ENCODE results near the gene ANKMY1.
"Not testable (repeated sequence)": the region's sequence is repeated elsewhere in the genome, so short reads cannot be mapped to it uniquely, and the experiment has no call there.

ANKMY1 gene

GRCh38 chr2:240501531-240501991, 56.2 kb downstream of the ANKMY1 start:
- no peak for DNase-seq

GRCh38 chr2:240500561-240501423, 57.0 kb downstream of the ANKMY1 start:
- no peak for DNase-seq

- no peak for DNase-seq
Measured at GRCh38 chr2:240499309-240500301, 58.2 kb downstream of the ANKMY1 start.

GRCh38 chr2:240498958-240499260, 58.9 kb downstream of the ANKMY1 start:
- DNase-seq: no peak

- DNase-seq: no peak
Measured at GRCh38 chr2:240498171-240498957, 59.4 kb downstream of the ANKMY1 start.

GRCh38 chr2:240497082-240497481, 60.7 kb downstream of the ANKMY1 start:
- DNase-seq: not testable (repeated sequence)

- DNase-seq: not testable (repeated sequence)
Measured at GRCh38 chr2:240494942-240495341, 62.8 kb downstream of the ANKMY1 start.

GRCh38 chr2:240494194-240494793, 63.5 kb downstream of the ANKMY1 start:
- DNase-seq: no peak

GRCh38 chr2:240491483-240491882, 66.3 kb downstream of the ANKMY1 start:
- no peak for DNase-seq

- DNase-seq: no peak
Measured at GRCh38 chr2:240482141-240482540, 75.6 kb downstream of the ANKMY1 start.

- no peak for DNase-seq
Measured at GRCh38 chr2:240481720-240482119, 76.1 kb downstream of the ANKMY1 start.

- no peak for DNase-seq
Measured at GRCh38 chr2:240480834-240481623, 76.8 kb downstream of the ANKMY1 start.

- DNase-seq: no peak
Measured at GRCh38 chr2:240479111-240479501, 78.7 kb downstream of the ANKMY1 start.

GRCh38 chr2:240478346-240479110, 79.3 kb downstream of the ANKMY1 start:
- DNase-seq: no peak

- DNase-seq: no peak
Measured at GRCh38 chr2:240477916-240478315, 79.9 kb downstream of the ANKMY1 start.

GRCh38 chr2:240473211-240473610, 84.6 kb downstream of the ANKMY1 start:
- no peak for DNase-seq

- DNase-seq: no peak
Measured at GRCh38 chr2:240472078-240472790, 85.6 kb downstream of the ANKMY1 start.

- DNase-seq: no peak
Measured at GRCh38 chr2:240469740-240470139, 88.0 kb downstream of the ANKMY1 start.

- DNase-seq: no peak
Measured at GRCh38 chr2:240469239-240469636, 88.5 kb downstream of the ANKMY1 start.
